Ovary (tissue), 3 donors: Measurements from ENCODE around the gene ZNF385A.

Source experiments
- POLR2A ChIP-seq: fragments of 450-650 bp; IDR thresholded peaks from one replicate; pipeline ENCODE4 v1.6.1; 2017; ENCODE audit warnings: antibody characterized with exemption, mild to moderate bottlenecking, moderate library complexity
- TF ChIP-seq, protein P1 (sequence below), 3 donors: fragments of 450-650 bp in 2 of 3; fragments of 200-600 bp in 1 of 3; IDR thresholded peaks; one replicate each; pipeline versions ENCODE4 v1.5.1 to v1.8.0; 2016 to 2022; ENCODE audit warnings: antibody characterized with exemption in 3 of 3, mild to moderate bottlenecking in 1 of 3
- donor health status: DM: no; HTN: no; CAD: no.

DNA sequence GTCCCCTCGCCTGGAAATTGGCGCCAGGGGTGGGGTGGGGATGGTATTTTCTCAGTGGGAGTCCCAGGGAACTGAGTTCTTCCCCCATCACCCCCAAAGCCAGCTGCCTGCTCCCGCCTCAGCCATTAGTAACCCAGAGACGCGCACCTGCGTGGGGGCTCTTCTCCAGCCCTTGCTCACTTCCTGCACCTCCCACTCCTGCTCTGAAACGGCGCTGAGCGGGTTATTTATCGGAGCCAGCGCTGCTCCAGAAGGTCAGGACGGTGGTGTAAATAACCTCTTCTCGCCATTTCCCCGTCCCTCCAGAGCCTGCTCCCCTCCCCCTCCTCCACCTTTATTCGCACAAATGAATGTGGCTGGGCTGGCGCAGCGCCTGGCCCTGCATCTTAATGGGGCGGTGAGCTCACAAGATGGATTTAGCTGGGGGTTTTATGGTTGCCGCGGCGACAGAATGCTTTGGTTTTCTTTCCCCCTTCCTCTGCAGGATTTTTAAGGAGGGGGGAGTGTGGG lies 32.5 kb downstream of the ZNF385A start:
- TF ChIP-seq, protein P1, sequence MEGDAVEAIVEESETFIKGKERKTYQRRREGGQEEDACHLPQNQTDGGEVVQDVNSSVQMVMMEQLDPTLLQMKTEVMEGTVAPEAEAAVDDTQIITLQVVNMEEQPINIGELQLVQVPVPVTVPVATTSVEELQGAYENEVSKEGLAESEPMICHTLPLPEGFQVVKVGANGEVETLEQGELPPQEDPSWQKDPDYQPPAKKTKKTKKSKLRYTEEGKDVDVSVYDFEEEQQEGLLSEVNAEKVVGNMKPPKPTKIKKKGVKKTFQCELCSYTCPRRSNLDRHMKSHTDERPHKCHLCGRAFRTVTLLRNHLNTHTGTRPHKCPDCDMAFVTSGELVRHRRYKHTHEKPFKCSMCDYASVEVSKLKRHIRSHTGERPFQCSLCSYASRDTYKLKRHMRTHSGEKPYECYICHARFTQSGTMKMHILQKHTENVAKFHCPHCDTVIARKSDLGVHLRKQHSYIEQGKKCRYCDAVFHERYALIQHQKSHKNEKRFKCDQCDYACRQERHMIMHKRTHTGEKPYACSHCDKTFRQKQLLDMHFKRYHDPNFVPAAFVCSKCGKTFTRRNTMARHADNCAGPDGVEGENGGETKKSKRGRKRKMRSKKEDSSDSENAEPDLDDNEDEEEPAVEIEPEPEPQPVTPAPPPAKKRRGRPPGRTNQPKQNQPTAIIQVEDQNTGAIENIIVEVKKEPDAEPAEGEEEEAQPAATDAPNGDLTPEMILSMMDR (IDR thresholded peaks at IDR 0.05) = no peak
- TF ChIP-seq POLR2A = no peak
